Stimulated activated CD8-positive, alpha-beta memory T cell treated with anti-CD3 and anti-CD28 coated beads, Interleukin-15, amount 100 ng/mL, for 4 hours (primary cell): ENCODE measurements around the gene BCL2.

ENCODE experiments used
- DNase-seq, 2 donors: peaks; one replicate each; pipeline ENCODE4 v3.0.0-alpha.2; 2020; ENCODE audit warnings: low read depth in 2 of 2

Gene BCL2

DNA sequence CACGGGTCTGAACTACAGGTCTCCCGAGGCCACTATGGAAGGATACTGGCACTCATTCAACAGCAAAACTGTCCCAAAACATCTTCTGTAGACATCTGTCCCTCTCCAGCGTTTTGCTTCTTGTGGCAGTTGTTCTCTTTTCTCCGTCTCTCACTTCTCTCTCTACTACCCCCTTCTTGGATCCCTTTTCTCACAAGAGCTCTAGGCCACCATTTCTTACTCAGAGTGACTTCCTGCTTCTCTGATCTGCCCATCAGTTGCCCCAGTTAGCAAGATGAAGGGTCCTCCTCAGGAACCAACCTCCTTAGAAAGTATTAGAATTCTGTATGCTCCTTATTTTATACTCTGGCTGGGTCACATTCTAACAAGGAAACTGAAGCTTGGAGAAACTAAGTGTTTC lies 32.6 kb downstream of the BCL2 start:
- no peak for DNase-seq

DNA sequence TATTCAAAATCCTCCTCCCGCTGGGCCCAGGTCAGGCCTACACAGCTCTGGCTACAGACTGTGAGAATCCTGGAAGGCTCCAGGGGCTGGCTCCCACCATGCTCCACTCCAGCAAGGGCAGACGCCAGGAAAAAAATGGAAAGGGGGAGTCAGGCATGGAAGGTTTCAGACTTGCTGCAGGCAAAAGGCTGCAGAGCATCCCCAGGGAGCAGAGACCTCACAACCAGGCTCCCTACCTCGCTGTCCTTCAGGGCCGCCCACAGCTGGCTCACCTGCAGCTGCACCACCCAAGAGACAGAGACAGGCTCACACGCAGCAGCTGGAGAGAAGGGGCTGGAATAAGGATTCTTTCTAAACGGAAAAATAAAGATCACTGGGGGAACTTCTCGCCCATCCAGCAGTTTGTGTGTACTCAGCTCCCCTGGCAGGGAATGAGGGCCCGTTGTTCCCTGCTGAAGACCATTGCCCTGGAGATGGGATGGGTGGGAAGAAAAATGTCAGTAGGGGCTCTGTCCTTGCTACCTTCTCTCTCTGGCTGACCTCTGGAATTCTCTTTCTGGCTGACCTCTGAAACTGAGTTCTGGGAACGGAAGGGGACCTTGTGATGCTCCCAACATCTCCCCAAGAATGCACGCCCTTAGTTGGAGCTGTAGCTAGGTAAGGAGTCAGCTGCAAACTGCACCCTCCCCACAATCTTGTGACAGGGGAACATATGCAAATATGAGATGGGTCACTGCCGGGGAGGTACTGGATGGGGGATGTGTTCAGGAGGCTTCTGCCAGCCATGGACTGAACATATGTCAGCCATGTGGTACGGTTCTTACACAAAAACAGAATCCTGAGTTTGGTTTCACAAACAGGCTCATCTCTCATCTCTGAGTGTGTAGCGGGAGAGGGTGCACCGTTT lies 34.5 kb downstream of the BCL2 start:
- no peak for DNase-seq

DNA sequence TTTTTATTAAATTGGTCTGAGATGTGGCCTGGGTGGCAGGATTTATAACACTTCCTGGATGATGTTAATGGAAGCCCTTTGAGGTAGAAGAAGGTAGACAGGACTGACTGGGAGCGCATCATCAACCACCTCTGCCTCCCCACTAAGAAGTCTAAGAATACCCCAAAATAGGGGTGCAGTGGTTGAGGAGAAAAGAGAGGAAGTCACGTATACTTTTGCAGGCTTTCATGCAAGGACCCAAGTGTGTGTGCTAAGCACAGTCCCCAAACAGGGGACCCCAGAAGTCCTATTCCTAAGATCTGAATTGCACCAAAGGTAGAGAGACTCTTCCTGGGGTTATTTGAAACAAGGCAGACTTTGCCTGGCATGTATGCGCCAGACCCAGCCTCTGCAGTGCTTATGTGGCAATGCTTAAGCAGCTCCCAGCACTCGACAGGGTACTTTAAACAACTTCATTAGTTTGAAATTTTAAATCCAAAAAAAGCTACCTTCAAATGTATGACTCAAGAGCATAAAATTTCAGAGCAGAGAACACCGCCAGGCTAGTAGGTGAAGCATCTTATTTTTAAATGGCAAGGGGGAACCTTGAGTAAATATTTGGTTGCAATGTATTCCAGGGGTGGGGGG lies 35.3 kb downstream of the BCL2 start:
- DNase-seq: no peak

DNA sequence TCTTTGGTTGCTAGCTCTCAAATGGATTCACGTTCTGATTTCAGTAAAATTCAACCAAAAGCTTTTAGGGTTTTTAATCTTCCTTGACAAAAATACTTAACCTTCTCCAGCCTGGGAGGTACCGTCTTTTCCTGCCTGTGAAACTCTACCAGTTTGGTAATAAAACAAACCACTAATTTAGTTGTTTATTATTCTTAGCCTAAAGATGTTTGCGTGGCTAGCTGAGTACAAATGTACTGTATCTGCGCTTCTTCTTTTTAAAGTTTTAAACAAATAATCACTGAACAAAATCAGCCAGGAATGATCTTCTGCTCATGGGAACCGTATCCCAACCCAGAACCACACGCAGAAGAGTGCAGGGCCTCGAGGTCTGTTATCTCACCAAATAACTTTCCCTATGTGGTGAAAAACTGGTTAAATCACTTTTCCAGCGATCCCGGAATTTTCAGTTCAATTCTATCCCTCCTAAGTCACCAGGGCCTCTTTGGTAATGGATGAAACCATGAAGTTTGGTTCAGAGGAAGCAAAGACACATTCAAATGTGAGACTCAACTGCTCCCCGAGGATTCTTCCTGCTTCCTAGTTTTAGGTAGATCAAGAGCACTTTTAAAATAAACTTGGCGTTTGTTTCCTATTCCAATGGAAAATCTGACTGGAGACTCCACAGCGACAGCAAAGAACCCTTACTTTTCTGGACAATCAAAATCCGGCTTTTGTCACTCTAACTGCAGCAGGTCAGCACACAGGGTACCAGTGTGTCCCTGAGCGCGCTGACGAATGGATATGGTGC lies 36.1 kb downstream of the BCL2 start:
- no peak for DNase-seq

DNA sequence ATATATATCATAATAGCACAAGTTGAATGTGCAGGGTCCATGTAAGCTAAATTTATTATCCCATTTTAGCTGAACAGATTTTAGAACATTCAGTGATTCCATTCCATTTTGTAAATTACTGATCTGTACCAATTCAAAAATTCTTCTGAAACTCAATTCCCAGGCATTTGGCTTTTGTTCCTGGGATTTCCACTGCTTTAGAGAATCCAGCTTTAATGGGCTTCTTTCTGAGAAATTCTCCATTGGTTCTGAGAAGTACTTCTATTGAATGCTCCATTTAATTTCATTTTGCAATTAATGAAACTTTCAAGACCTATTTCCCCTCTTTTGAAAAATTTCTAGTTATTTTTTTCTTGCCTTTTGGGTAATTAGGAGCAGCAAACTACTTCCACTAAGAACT lies 36.8 kb downstream of the BCL2 start:
- DNase-seq: no peak

DNA sequence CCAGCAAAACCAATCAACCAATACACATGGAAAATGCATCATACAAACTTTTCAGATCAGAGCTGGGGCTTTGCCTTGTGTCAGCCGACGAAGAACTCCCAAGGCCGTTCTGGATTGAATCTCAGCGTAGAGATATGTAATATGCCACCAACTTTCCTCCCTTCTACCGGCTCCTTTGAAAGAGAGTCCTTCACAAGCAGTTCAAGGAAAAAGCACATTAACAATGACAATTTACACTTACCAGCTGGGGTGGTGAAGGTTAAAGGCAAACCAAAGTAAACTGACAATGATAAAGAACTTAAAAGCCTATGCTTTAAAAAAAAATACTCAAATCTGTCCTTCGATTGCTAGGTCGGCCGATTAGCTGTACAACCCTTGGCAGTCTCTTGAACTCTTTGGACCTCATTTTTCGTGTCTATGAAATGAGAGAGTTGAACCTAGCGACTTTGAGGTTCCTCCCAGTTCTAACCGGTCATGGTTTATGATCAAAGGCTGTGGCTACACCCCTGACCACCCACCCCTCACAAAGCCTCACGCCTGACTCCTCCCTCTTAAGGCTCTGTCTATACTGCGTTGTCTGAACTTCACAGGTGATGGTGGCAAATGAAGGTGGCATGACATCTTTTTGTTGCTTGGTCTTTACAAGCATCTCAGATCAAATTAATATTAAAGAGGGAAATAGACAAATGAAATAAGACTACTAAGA lies 46.2 kb downstream of the BCL2 start:
- no peak for DNase-seq

DNA sequence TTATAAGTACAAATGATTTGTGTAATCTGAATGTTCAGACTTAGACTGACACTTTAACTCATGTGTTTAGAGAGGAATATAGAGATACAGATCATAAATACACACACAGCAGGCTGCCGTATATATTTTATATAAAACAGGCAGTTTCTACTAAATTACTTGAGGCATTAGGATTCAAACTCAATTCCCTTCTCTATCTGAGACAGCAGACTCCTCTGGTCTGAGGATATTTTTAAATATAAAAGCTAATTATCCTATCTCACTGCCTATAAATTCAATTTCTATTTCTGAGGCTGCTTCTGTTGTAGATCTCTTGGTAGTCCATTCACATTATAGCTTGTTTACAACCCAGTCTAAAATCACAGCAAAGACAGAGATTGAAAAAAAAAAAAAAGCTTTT lies 46.9 kb downstream of the BCL2 start:
- no peak for DNase-seq

DNA sequence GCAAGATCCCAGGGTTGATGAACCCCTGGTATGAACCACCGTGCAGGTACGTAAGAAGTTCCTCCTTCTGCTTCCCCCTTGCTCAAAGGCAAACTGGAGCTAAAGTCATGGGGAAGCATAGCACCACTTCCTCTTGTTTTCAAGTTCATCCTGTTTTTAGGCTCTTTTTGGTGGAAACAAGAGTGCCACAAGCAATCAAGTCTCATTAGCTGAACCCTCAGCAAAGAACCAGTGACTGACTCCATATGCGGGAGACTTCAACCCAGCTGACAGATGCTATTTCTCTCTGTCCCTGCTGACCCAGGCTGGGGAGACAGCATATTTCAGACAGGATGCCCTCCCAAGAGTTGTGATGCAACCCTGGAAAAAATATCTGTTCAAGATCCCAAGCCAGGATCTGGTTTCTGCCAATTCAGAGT lies 47.7 kb downstream of the BCL2 start:
- no peak for DNase-seq

DNA sequence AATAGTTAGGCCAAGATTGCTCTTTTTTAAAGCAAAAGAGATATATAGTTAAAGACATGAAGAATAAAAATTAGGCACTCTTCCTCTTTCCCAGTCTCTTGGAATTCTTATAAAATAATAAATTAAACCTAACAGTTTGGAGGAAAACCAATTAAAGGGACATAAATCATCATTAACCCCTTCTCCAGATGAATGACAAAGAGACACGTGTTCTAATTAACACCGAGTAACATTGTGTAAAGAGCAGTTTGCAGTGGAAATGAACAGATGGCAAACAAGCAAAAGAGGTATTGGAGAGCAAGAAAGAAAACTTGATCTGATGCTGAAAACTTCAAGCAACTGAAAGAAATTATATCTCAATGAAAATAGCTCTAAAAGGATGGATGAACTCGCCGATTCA lies 48.4 kb downstream of the BCL2 start:
- no peak for DNase-seq

DNA sequence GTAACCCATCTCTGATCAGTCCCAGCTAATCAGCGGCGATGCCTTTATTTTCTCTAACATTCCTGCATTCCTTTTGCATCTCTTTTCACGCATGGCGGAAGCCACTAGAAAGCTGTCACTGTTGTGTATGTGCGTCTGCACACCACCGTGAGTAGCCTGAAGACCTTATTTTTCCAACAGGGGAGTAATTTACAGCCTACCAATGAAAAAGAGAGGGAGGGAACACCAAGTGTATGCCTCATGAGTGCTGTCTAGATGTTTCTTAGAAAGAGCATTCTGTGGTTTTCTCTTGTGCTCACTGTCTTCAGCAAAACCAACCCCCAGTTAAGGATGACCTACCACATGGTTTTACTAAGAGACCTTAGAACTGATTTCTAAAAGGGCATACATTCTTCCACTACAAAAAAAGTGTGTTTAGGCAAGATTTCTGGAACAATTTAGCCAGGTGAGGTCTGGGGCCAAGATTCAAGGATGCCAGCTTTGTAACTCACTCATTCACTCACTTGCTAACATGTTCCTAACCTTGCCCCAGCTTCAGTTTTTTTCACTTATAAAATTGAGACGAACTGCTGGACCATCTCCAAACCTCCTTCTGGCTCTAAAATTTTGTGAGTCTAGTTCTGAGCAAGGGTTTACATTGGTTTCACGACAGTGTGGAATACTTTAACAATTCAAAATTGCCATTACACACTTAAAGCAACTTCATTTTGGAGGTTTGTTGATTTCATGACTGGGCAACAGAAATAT lies 51.4 kb downstream of the BCL2 start:
- DNase-seq: no peak

DNA sequence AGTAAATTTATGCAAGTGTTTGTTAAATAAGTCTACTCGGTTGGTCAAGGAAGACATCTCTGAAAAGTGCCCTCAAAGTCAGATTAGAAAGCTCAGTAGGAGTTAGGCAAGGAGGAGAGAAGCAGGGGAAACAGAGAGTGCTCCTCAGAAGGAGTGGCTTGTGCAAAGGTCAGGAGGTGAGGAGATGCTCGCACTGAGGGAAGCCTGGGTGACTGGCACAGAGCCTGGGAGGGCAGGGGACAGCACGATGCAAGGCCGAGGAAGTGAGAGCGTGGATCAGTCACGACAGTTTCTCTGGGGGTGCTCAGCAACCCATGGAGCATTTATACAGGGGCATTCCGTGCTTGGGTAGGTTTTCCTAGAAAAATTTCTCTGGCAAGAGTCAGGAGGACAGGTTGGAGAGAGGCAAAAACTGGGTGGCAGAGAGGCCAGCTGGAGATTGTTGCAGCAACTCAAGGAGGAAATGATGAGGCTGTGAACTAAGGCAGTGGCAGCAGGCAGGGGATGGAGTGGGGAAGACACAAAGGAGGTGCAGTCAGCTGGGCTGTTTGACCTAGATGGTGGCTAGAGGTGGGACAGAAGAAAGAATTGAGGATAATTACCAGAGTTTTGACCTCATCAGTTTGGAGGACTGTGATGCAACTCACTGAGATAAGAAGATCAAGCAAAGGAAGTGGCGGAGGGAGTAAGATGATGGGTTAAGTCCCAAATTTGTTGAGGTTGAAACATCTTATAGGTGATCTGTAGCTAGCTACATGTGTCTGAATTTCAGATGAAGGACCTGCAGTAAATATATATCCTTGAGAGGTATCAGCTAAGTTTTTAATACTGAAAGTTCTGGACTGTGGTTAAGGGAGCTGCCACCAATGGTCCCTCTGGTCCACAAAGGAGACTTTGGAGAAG lies 52.4 kb downstream of the BCL2 start:
- no peak for DNase-seq

DNA sequence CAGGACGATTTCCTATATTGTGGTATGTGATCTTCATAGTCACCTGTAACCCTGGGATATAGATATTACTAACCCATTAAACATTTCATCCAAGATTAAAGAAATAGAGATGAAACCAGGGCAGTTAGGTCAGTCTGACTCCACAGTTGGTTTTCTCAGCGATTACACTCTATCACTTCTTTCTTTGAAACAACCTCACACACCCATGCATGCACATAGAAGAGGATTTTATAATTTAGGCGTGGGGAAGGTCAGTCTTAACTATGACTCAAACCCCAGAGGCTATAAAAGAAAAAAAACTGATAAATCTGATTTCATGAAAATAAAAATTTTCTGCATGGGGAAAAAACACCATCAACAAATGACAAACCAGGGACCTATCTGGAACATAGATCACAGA lies 54.2 kb downstream of the BCL2 start:
- DNase-seq: no peak

DNA sequence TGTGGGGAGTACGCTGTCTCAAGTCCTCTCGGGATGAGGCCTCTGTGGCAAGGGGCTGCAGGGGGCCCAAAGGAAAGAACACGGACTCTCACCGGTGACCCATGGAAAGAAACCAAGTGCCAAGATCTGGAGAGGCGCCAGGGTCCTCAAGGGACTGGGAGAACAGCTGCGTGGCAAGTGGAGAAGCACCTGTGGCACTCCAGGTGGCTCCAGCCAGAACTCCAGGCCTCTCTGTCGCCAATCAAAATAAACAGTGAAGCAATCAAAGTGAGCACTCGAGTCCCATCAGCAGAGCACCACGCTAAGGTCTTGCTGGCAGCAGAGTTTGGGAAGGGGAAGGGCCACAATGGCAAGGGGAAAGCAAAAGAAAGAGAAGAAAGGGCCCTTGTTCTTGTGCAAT lies 54.7 kb downstream of the BCL2 start:
- DNase-seq: no peak

DNA sequence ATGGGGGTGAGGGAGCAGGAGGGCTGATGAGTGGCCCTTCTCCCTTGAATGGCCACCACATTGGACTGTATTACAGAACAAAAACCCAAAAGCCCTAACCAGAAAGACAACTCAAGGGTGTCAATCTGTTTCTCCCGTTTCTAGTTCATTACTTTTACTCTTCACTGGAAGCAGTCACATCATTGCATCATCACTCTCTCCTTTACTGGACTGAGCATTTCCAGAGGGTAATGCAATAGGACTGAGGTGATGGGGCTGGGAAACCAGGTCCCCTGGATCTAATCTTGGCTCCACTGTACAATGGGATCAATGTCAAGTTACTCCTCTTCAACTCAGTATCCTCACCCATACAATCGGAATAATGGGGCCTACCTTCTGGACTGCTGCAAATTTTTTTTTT lies 56.1 kb downstream of the BCL2 start:
- DNase-seq: no peak

DNA sequence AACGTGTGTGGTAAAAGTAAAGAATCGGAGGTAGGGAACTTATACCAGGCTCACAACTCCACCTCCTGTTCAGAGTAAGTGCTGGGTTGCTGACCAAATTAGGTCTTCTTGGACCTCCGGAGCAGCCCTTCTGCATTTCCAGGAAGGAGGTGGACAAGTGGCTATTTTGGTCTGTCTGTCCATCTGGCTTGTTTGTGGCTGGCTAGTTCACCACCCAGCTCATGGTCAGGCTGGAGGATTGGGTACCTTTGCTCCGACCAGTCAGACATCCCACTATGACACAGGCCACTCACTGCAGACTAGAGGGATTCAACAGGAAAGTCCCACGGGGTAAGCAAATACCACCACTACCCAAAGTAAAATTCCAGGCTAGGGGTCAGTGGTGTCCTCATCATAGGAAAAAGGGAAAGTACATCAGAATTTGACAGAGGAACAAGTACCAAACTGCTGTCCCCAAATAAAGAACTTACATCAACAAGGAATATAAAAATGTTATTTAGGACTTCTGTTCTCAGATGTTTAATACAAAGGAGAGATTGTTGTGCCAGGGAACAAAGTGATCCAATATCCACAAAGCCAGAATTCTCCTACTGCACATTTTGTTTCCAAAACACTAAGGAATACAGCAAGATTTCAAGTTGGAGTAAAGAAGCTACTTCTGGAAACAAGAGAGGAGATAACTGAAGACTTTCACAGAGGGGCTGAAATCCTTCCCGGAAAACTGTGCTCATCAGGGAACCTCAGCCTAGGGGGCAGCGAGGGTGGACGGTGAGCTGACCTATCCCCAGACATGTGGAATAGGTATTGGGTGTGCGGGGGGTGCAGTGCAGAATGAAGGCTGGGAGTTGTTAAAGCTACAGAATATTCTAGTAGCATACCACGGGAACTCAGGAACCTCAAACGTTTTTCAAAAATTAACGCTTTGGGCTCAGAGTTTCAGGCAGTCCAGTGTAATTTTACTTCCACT lies 56.9 kb downstream of the BCL2 start:
- no peak for DNase-seq

DNA sequence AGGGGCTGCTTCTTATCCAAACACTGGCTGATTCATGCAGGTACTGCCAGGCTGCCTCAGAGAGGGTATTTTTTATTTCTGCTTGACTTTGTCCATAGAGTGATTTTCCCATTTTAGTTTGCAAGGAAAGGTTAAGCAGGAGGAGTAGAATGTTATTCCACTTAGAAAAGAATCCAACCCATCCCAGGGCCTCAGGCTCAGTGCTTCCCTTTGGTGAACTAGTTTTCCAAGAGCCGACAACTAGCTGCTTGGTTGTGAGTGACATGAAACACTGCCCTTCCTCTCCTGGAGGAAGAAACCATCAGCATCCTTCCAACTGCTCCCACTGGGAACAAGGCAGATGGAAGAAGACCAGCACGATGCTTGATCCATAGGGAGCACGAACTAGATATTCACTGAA lies 58.5 kb downstream of the BCL2 start:
- no peak for DNase-seq

DNA sequence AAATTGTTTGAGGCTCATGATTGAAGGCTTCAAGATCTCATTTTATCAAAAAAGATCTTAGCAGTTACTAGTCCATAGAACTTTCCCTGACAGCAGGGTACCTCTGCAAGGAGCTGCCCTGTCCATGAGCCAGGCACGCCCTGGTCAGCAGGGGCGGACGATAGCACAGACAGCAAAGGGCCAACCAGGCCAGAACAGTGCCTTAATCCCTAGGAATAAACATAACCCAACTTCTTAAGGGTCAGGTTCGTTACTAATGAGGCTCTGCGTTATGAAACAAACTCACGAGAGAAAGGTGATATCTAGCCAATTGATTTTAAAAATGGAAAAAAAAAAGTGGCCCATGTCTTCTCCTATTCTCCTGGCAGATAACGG lies 59.2 kb downstream of the BCL2 start:
- no peak for DNase-seq

DNA sequence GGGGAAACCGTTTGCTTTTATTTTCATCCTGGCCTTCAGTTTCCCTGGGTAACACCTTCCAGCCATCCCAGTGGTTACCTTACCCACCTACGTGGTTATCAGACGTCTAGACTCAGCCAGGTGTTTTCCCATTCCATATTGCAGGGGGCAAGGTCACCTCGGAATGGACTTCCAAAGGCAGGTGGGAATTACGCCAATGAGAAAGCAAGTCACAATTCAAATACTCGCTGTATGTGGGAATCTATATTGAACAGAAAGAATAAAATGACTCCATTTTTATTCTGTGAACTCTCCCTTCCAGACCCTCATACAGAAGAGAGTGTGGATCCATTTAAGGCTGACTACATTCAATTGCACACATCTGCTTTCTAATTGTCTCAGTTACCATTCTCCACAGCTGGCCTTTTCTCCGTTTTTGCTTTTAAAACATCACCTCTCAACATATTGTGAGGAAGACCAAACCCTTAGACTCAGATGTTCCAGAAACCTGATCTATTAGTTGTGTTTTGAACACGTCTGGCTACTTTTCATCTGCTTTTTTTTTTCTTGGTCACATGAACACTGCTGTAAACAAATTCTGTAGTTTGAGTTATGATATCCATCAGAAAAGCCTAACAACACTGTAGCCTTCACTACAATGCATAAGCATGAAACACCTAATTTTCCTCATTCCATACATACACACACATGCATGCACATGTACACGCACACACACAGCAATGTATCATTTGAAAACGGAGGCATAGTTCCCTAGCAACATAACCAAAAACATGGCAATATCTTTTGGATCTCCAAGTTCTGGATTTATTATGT lies 59.8 kb downstream of the BCL2 start:
- DNase-seq: no peak
